T-helper 2 cell (primary cell): ENCODE data around the gene OR8B2.
"Not testable (repeated sequence)": the region's sequence is repeated elsewhere in the genome, so short reads cannot be mapped to it uniquely, and the experiment has no call there.

Experiments used
- DNase-seq, 5 experiments: peaks; one replicate each; pipeline versions ENCODE4 v3.0.0 to v3.0.0-alpha.2; 2012 to 2022
- total RNA-seq, 2 donors: gene quantifications; one replicate each; lab custom pipeline; 2026; lab: John Stamatoyannopoulos, UW

Gene OR8B2
- total RNA-seq, result 0 reads per million in 2 donors

- no peak for DNase-seq
Observed at GRCh38 chr11:124384399-124384798, at the start of gene OR8B2. OR8B2 (minus strand) TSS chr11:124384499; CDS start chr11:124383343, 1,156 bp downstream.

GRCh38 chr11:124429599-124429998 lies 45.3 kb upstream of the OR8B2 start:
- DNase-seq, result no peak

- DNase-seq, result no peak
Observed at GRCh38 chr11:124424384-124424921, 40.2 kb upstream of the OR8B2 start, which contains the start of gene OR8B4. OR8B4 (minus strand) TSS chr11:124424871; CDS start chr11:124424871, 0 bp downstream.

- DNase-seq, result no peak
Observed at GRCh38 chr11:124421043-124421442, 36.7 kb upstream of the OR8B2 start.

GRCh38 chr11:124415356-124415923 lies 31.1 kb upstream of the OR8B2 start:
- peak in 1 of 5 experiments; percentile 4 for DNase-seq

- DNase-seq, result no peak
Observed at GRCh38 chr11:124409906-124410305, 25.6 kb upstream of the OR8B2 start.

GRCh38 chr11:124405581-124405980 lies 21.3 kb upstream of the OR8B2 start:
- no peak for DNase-seq

- DNase-seq, result not testable (repeated sequence)
Observed at GRCh38 chr11:124403186-124403585, 18.9 kb upstream of the OR8B2 start.

- DNase-seq, result peak in 2 of 5 experiments; percentile 7 to 73
Observed at GRCh38 chr11:124402326-124402922, 18.1 kb upstream of the OR8B2 start.

- no peak for DNase-seq
Observed at GRCh38 chr11:124398924-124399323, 14.6 kb upstream of the OR8B2 start, which contains the start of gene OR8B3. OR8B3 (minus strand) TSS chr11:124399024; CDS start chr11:124397351, 1,673 bp downstream.

- not testable (repeated sequence) for DNase-seq
Observed at GRCh38 chr11:124396847-124397246, 12.5 kb upstream of the OR8B2 start.

GRCh38 chr11:124394408-124394807 lies 10.1 kb upstream of the OR8B2 start:
- DNase-seq, result no peak

- DNase-seq, result not testable (repeated sequence)
Observed at GRCh38 chr11:124382857-124383256, 1.4 kb downstream of the OR8B2 start.

- no peak for DNase-seq
Observed at GRCh38 chr11:124380585-124380984, 3.7 kb downstream of the OR8B2 start.

GRCh38 chr11:124376280-124376679 lies 8.0 kb downstream of the OR8B2 start:
- no peak for DNase-seq

GRCh38 chr11:124359566-124359965 lies 24.7 kb downstream of the OR8B2 start:
- no peak for DNase-seq

- no peak for DNase-seq
Observed at GRCh38 chr11:124346311-124346955, 37.9 kb downstream of the OR8B2 start.

GRCh38 chr11:124344346-124344745 lies 40.0 kb downstream of the OR8B2 start:
- DNase-seq, result no peak

- DNase-seq, result no peak
Observed at GRCh38 chr11:124340142-124340447, 44.2 kb downstream of the OR8B2 start.

- DNase-seq, result no peak
Observed at GRCh38 chr11:124339396-124340141, 44.7 kb downstream of the OR8B2 start.
